ENCODE measurements around the gene AVPR2. TPM values are rescaled to one million over a fixed set of nuclear protein-coding genes. Genes with fewer than 3 reads are reported as not detected.

Gene AVPR2
- polyA plus RNA-seq, 2 of the 4 experiments (the other 2 are of a cell fraction): not detected

- Histone ChIP-seq H3K4me2 (no peak overlapping the region), H3K4me1 (no peaks in the 10 kb centered on the region), H3K9me3 (no peaks in the 10 kb centered on the region), H3K4me3 (no peak overlapping the region), H3K27ac (no peak overlapping the region)
- WGBS (ENCODE audit: missing lambda C conversion rate): 80% methylated on average over 15 of the region's 23 CpGs
- ATAC-seq (no peak), FAIRE-seq (no peak), DNase-seq (ENCODE audit: low read depth in 1 of 2, low spot score in 1 of 2) (no peak)
- CTCF ChIA-PET: interaction anchor here (1.2 to 8.6 kb wide), 3 partner anchors 10 to 15 kb away, joined by 3 to 56 read pairs (median 5); no protein-coding TSS in a partner anchor
- POLR2A ChIA-PET: no interaction called here
- TF ChIP-seq ZNF302 (CRISPR knock-in tag; IDR thresholded peaks at IDR 0.05) (no peak), HOXB5 (CRISPR knock-in tag; IDR thresholded peaks at IDR 0.05) (no peak), EHF (CRISPR knock-in tag; IDR thresholded peaks at IDR 0.05) (no peak)
These were observed 3.9 kb downstream of the AVPR2 start for GRCh38 chrX:153908219-153908860.

GRCh38 chrX:153909024-153909979, 4.8 kb downstream of the AVPR2 start:
- FAIRE-seq (no peak), ATAC-seq (peak; percentile 32 to 75; a peak in 3 of 6 replicates)
- WGBS (ENCODE audit: missing lambda C conversion rate): 42% methylated on average over 7 of the region's 37 CpGs

DNA sequence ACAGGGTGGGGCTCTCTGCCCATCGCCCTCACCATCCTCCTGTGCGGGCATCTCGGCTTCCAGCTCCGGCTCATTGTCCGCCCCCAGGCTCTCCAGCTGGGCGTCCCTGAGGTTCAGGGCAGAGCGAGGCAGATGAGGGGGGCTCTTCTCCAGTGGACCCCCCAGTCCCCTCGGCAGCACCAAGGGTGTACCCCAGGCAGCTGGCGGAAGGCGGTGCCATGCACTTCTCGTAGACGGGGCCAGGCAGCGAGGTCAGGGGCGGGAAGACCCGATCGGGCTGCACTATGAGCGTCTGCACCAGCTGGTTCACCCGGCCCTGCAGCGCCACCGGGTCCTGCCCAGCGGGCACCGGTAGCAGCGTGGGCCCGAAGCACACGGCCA, 5.5 kb downstream of the AVPR2 start:
- Histone ChIP-seq H3K9me3 (no peaks in the 10 kb centered on the region), H3K4me3 (no peak overlapping the region), H3K4me1 (no peaks in the 10 kb centered on the region), H3K27ac (no peak overlapping the region), H3K4me2 (no peak overlapping the region)
- DNase-seq (ENCODE audit: low read depth in 1 of 2, low spot score in 1 of 2) (no peak), FAIRE-seq (no peak), ATAC-seq (no peak)
- ChIA-PET POLR2A (interaction anchor here (1.0 kb wide), 2 partner anchors 13 to 18 kb away, joined by 3 to 5 read pairs; no protein-coding TSS in a partner anchor), CTCF (interaction anchor here (0.9 to 8.6 kb wide), 7 partner anchors 8 to 147 kb away, joined by 3 to 56 read pairs (median 3); no protein-coding TSS in a partner anchor)
- 94% methylated on average over 3 of the region's 25 CpGs for WGBS (ENCODE audit: missing lambda C conversion rate)
- TF ChIP-seq GATA3 (IDR thresholded peaks at IDR 0.05; ENCODE audit: borderline replicate concordance): no peak
- TF ChIP-seq CEBPB (IDR thresholded peaks at IDR 0.05): no peak
- TF ChIP-seq ZFP36 (IDR thresholded peaks at IDR 0.05; ENCODE audit: borderline replicate concordance, partially characterized antibody): no peak
- TF ChIP-seq MYC (IDR thresholded peaks at IDR 0.05; ENCODE audit: borderline replicate concordance, low read length): no peak
- no peak for TF ChIP-seq CHD2 (IDR thresholded peaks at IDR 0.05; ENCODE audit: low read length, partially characterized antibody)
- TF ChIP-seq KDM1A (IDR thresholded peaks at IDR 0.05; ENCODE audit: low read depth): no peak
- no peak for TF ChIP-seq ZSCAN20 (CRISPR knock-in tag; IDR thresholded peaks at IDR 0.05)
- TF ChIP-seq, protein P1, sequence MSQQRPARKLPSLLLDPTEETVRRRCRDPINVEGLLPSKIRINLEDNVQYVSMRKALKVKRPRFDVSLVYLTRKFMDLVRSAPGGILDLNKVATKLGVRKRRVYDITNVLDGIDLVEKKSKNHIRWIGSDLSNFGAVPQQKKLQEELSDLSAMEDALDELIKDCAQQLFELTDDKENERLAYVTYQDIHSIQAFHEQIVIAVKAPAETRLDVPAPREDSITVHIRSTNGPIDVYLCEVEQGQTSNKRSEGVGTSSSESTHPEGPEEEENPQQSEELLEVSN (IDR thresholded peaks at IDR 0.05; ENCODE audit: borderline replicate concordance, low read depth): no peak
- TF ChIP-seq HDAC2 (IDR thresholded peaks at IDR 0.05): no peak
- TF ChIP-seq POLR2AphosphoS2 (conservative IDR thresholded peaks at IDR 0.05; ENCODE audit: low read length): no peak
- no peak for TF ChIP-seq FOSL2 (IDR thresholded peaks at IDR 0.05)
- no peak for TF ChIP-seq FOSL2 (CRISPR knock-in tag; IDR thresholded peaks at IDR 0.05)
- no peak for TF ChIP-seq PHF8 (IDR thresholded peaks at IDR 0.05; ENCODE audit: borderline replicate concordance, low read depth)
- TF ChIP-seq CBX2 (IDR thresholded peaks at IDR 0.05; ENCODE audit: borderline replicate concordance, low read depth): no peak
- TF ChIP-seq, protein P2, sequence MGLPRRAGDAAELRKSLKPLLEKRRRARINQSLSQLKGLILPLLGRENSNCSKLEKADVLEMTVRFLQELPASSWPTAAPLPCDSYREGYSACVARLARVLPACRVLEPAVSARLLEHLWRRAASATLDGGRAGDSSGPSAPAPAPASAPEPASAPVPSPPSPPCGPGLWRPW (IDR thresholded peaks at IDR 0.05): no peak
- TF ChIP-seq KDM5A (IDR thresholded peaks at IDR 0.05): no peak
- no peak for TF ChIP-seq CHD4 (IDR thresholded peaks at IDR 0.05; ENCODE audit: borderline replicate concordance)
- TF ChIP-seq NFE2L2 (conservative IDR thresholded peaks at IDR 0.05; ENCODE audit: low read length): no peak
- TF ChIP-seq POLR2A (IDR thresholded peaks at IDR 0.05; ENCODE audit: low read length): no peak
- no peak for TF ChIP-seq JUNB (IDR thresholded peaks at IDR 0.05)

More at GRCh38 chrX:153909024-153909979, 4.8 kb downstream of the AVPR2 start:
- Histone ChIP-seq H3K4me2 (no peak overlapping the region), H3K4me3 (no peak overlapping the region), H3K9me3 (no peaks in the 10 kb centered on the region), H3K27ac (no peak overlapping the region), H3K4me1 (no peaks in the 10 kb centered on the region)
- TF ChIP-seq GATA3 (IDR thresholded peaks at IDR 0.05; ENCODE audit: borderline replicate concordance) (no peak), CBX2 (IDR thresholded peaks at IDR 0.05; ENCODE audit: borderline replicate concordance, low read depth) (no peak), CHD2 (IDR thresholded peaks at IDR 0.05; ENCODE audit: low read length, partially characterized antibody) (no peak), ESRRA (IDR thresholded peaks at IDR 0.05; ENCODE audit: borderline replicate concordance, low read length) (no peak), TP53 (CRISPR knock-in tag; IDR thresholded peaks at IDR 0.05) (no peak), BHLHE40 (IDR thresholded peaks at IDR 0.05; ENCODE audit: low read depth, low read length) (no peak), POLR2A (IDR thresholded peaks at IDR 0.05; ENCODE audit: low read length) (no peak), USF2 (IDR thresholded peaks at IDR 0.05) (no peak), RARB (CRISPR knock-in tag; IDR thresholded peaks at IDR 0.05) (no peak), MAFK (IDR thresholded peaks at IDR 0.05; ENCODE audit: partially characterized antibody) (no peak), POLR2AphosphoS2 (conservative IDR thresholded peaks at IDR 0.05; ENCODE audit: low read length) (no peak), MYC (IDR thresholded peaks at IDR 0.05; ENCODE audit: borderline replicate concordance, low read length) (no peak), TFCP2L1 (CRISPR knock-in tag; IDR thresholded peaks at IDR 0.05) (no peak), EHMT2 (IDR thresholded peaks at IDR 0.05; ENCODE audit: low read depth) (no peak), SMC3 (IDR thresholded peaks at IDR 0.05) (no peak), RNF2 (IDR thresholded peaks at IDR 0.05; ENCODE audit: borderline replicate concordance, low read depth) (no peak), ZSCAN20 (CRISPR knock-in tag; IDR thresholded peaks at IDR 0.05) (no peak), EHF (CRISPR knock-in tag; IDR thresholded peaks at IDR 0.05) (no peak)
- TF ChIP-seq, protein P3, sequence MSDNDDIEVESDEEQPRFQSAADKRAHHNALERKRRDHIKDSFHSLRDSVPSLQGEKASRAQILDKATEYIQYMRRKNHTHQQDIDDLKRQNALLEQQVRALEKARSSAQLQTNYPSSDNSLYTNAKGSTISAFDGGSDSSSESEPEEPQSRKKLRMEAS (IDR thresholded peaks at IDR 0.05): no peak
- ChIA-PET POLR2A (no interaction called here), CTCF (interaction anchor here (1.2 to 8.6 kb wide), 5 partner anchors 9 to 106 kb away, joined by 3 to 56 read pairs (median 5); no protein-coding TSS in a partner anchor)
- no peak for DNase-seq (ENCODE audit: low read depth in 1 of 2, low spot score in 1 of 2)
